Activated CD4-positive, CD25-positive, alpha-beta regulatory T cell treated with anti-CD3 and anti-CD28 coated beads, Interleukin-2, amount 50 U/mL, for 72 hours (primary cell): Measurements from ENCODE around the gene KREMEN1.

Source experiments
- DNase-seq: peaks from one replicate; pipeline ENCODE4 v3.0.0; 2021

The KREMEN1 gene

GRCh38 chr22:29195118-29195963 is 122.5 kb downstream of the KREMEN1 start:
- no peak for DNase-seq

GRCh38 chr22:29195964-29196666 is 123.3 kb downstream of the KREMEN1 start:
- DNase-seq: no peak

- no peak for DNase-seq
Measured at GRCh38 chr22:29197096-29197495, 124.3 kb downstream of the KREMEN1 start.

- DNase-seq: no peak
Measured at GRCh38 chr22:29198240-29198639, 125.4 kb downstream of the KREMEN1 start.

- no peak for DNase-seq
Measured at GRCh38 chr22:29199702-29200400, 127.0 kb downstream of the KREMEN1 start.

GRCh38 chr22:29200901-29201300 is 128.1 kb downstream of the KREMEN1 start:
- no peak for DNase-seq

- DNase-seq: no peak
Measured at GRCh38 chr22:29201782-29202181, 128.9 kb downstream of the KREMEN1 start.

GRCh38 chr22:29202212-29203192 is 129.7 kb downstream of the KREMEN1 start:
- DNase-seq: peak; percentile 70

GRCh38 chr22:29203488-29204454 is 130.9 kb downstream of the KREMEN1 start:
- DNase-seq: no peak

GRCh38 chr22:29204455-29205183 is 131.8 kb downstream of the KREMEN1 start:
- no peak for DNase-seq

GRCh38 chr22:29205252-29205593 is 132.4 kb downstream of the KREMEN1 start:
- no peak for DNase-seq

GRCh38 chr22:29205594-29206371 is 132.9 kb downstream of the KREMEN1 start, which contains the start of gene EMID1:
Gene EMID1 (plus strand): TSS chr22:29205896. CDS start chr22:29206039, 143 bp downstream.
- DNase-seq: no peak

- DNase-seq: no peak
Measured at GRCh38 chr22:29206372-29207242, 133.8 kb downstream of the KREMEN1 start.

GRCh38 chr22:29207243-29207550 is 134.4 kb downstream of the KREMEN1 start:
- DNase-seq: no peak

GRCh38 chr22:29207562-29208501 is 135.0 kb downstream of the KREMEN1 start:
- DNase-seq: no peak

GRCh38 chr22:29208502-29208862 is 135.6 kb downstream of the KREMEN1 start:
- DNase-seq: no peak

GRCh38 chr22:29208879-29209623 is 136.2 kb downstream of the KREMEN1 start:
- no peak for DNase-seq
